SK-N-SH (cell line): ENCODE measurements around the gene SDHAF4. TPM values are rescaled to one million over a fixed set of nuclear protein-coding genes. Genes with fewer than 3 reads are reported as not detected.

Source experiments
- CTCF ChIA-PET: fragments of 300-600, 350-600 bp; formaldehyde crosslinking; extraction: SDS; loops from one replicate; lab custom pipeline; 2021; lab: Yijun Ruan, JAX
- POLR2A ChIA-PET: fragments of 350-600 bp; sonication (Branson Sonifier 250); formaldehyde crosslinking; extraction: SDS; loops from one replicate; lab custom pipeline; 2020; ENCODE audit warnings: antibody characterized with exemption, inconsistent platforms; lab: Yijun Ruan, JAX
- DNase-seq: peaks from one replicate; pipeline ENCODE4 v3.0.0; 2012
- H2AFZ ChIP-seq: fragments of 200-600 bp; sonication (generic); 2 replicates; pipeline ENCODE4 v1.8.1; 2016; ENCODE audit warnings: antibody characterized with exemption, mild to moderate bottlenecking, low read depth
- H3F3A ChIP-seq: fragments of 200-600 bp; sonication (generic); replicated peaks from 2 replicates; pipeline ENCODE3; 2016; ENCODE audit warnings: antibody characterized with exemption, mild to moderate bottlenecking; ENCODE audit not compliant: insufficient read depth
- H3K27ac ChIP-seq, 2 experiments: fragments of 200-500 bp in 1 of 2; fragments of 200-600 bp in 1 of 2; sonication (Bioruptor generic) in 1 of 2; sonication (generic), shearing (Covaris generic) in 1 of 2; 2 replicates each; pipeline versions ENCODE4 v1.5.1 to v1.6.1; 2014 to 2016; ENCODE audit warnings: low read depth in 2 of 2, inconsistent platforms in 1 of 2, low read length in 1 of 2, mild to moderate bottlenecking in 1 of 2, mixed read lengths in 1 of 2
- H3K27me3 ChIP-seq: fragments of 200-600 bp; sonication (generic), shearing (Covaris generic); 2 replicates; pipeline ENCODE4 v1.6.1; 2016; ENCODE audit warnings: mixed run types; ENCODE audit not compliant: insufficient read depth
- H3K36me3 ChIP-seq, 2 experiments: fragments of 200-500 bp in 1 of 2; fragments of 200-600 bp in 1 of 2; sonication (Bioruptor generic) in 1 of 2; sonication (generic) in 1 of 2; replicated peaks in 1 of 2; 2 replicates each; pipeline versions ENCODE3 to v1.5.1; 2014 to 2016; ENCODE audit warnings: low read length in 1 of 2, mild to moderate bottlenecking in 1 of 2; ENCODE audit not compliant: insufficient read depth in 2 of 2, control insufficient read depth in 1 of 2
- H3K4me1 ChIP-seq, 2 experiments: fragments of 200-500 bp in 1 of 2; fragments of 200-600 bp in 1 of 2; sonication (Bioruptor generic) in 1 of 2; sonication (generic), shearing (Covaris generic) in 1 of 2; 2 replicates each; pipeline versions ENCODE4 v1.5.1 to v1.6.1; 2014 to 2016; ENCODE audit warnings: low read depth in 1 of 2, low read length in 1 of 2, mixed run types in 1 of 2; ENCODE audit not compliant: insufficient read depth in 2 of 2, control insufficient read depth in 1 of 2
- H3K4me2 ChIP-seq: fragments of 200-600 bp; sonication (generic), shearing (Covaris generic); 2 replicates; pipeline ENCODE4 v1.6.1; 2017; ENCODE audit warnings: mixed run types
- H3K4me3 ChIP-seq, 2 experiments: fragments of 200-500 bp in 1 of 2; fragments of 200-600 bp in 1 of 2; sonication (Bioruptor generic) in 1 of 2; sonication (generic), shearing (Covaris generic) in 1 of 2; 2 replicates each; pipeline versions ENCODE4 v1.5.1 to v1.8.1; 2014 to 2016; ENCODE audit warnings: low read depth in 2 of 2, inconsistent platforms in 1 of 2, low read length in 1 of 2, mild to moderate bottlenecking in 1 of 2, mixed read lengths in 1 of 2, moderate library complexity in 1 of 2
- H3K79me2 ChIP-seq: fragments of 200-600 bp; sonication (generic); 2 replicates; pipeline ENCODE4 v1.8.1; 2017; ENCODE audit warnings: mild to moderate bottlenecking; ENCODE audit not compliant: insufficient read depth
- H3K9ac ChIP-seq: fragments of 200-600 bp; sonication (generic); 2 replicates; pipeline ENCODE4 v1.6.1; 2017; ENCODE audit warnings: mixed run types
- H3K9me2 ChIP-seq: fragments of 200-600 bp; sonication (generic); 2 replicates; pipeline ENCODE4 v1.6.1; 2017; ENCODE audit warnings: mixed run types
- H3K9me3 ChIP-seq: fragments of 200-600 bp; sonication (generic); 2 replicates; pipeline ENCODE4 v1.6.1; 2017; ENCODE audit warnings: mixed run types, mild to moderate bottlenecking, moderate library complexity
- H4K20me1 ChIP-seq: fragments of 200-600 bp; sonication (generic); 2 replicates; pipeline ENCODE4 v1.6.1; 2017; ENCODE audit warnings: mild to moderate bottlenecking, mixed run types; ENCODE audit not compliant: insufficient read depth
- CHD2 ChIP-seq: fragments of 150-350 bp; IDR thresholded peaks from 2 replicates; pipeline ENCODE4 v1.6.1; 2018; ENCODE audit warnings: low read length; ENCODE audit not compliant: partially characterized antibody
- ELF1 ChIP-seq: IDR thresholded peaks from 2 replicates; pipeline ENCODE4 v1.4.0; 2012
- EP300 ChIP-seq, 2 experiments: IDR thresholded peaks; 2 replicates each; pipeline versions ENCODE4 v1.4.0 to v1.6.1; 2012; ENCODE audit warnings: borderline replicate concordance in 1 of 2, low read depth in 1 of 2, low read length in 1 of 2
- EZH2phosphoT487 ChIP-seq: fragments of 200-600 bp; sonication (generic); IDR thresholded peaks from 2 replicates; pipeline ENCODE4 v1.6.1; 2017; ENCODE audit warnings: low read depth, mixed run types, mild to moderate bottlenecking, antibody characterized with exemption, moderate library complexity, borderline replicate concordance
- FOXJ3 ChIP-seq: sonication (generic); formaldehyde crosslinking; IDR thresholded peaks from 2 replicates; pipeline ENCODE4 v1.5.1; 2020; ENCODE audit warnings: mild to moderate bottlenecking, missing genetic modification reagents
- GABPA ChIP-seq: IDR thresholded peaks from 2 replicates; pipeline ENCODE4 v1.4.0; 2012; ENCODE audit warnings: low read depth, mild to moderate bottlenecking
- JUND ChIP-seq: IDR thresholded peaks from 2 replicates; pipeline ENCODE4 v1.4.0; 2012
- NFIC ChIP-seq: IDR thresholded peaks from 2 replicates; pipeline ENCODE4 v1.4.0; 2012; ENCODE audit warnings: borderline replicate concordance
- POLR2AphosphoS5 ChIP-seq: IDR thresholded peaks from 2 replicates; pipeline ENCODE4 v1.6.1; 2012; ENCODE audit warnings: low read depth, low read length
- RAD21 ChIP-seq: IDR thresholded peaks from 2 replicates; pipeline ENCODE4 v1.6.1; 2012; ENCODE audit warnings: mild to moderate bottlenecking, low read length
- SIN3A ChIP-seq: IDR thresholded peaks from 2 replicates; pipeline ENCODE4 v1.6.1; 2012; ENCODE audit warnings: low read depth, mild to moderate bottlenecking, low read length, moderate library complexity, borderline replicate concordance
- SMC3 ChIP-seq: IDR thresholded peaks from 2 replicates; pipeline ENCODE4 v1.6.1; 2012; ENCODE audit warnings: low read depth, low read length, improper control_type of control experiment
- TAF1 ChIP-seq: IDR thresholded peaks from 2 replicates; pipeline ENCODE4 v1.6.1; 2012; ENCODE audit warnings: low read depth, mild to moderate bottlenecking, low read length, moderate library complexity, borderline replicate concordance
- TEAD4 ChIP-seq: IDR thresholded peaks from 2 replicates; pipeline ENCODE4 v1.4.0; 2012; ENCODE audit warnings: mild to moderate bottlenecking, borderline replicate concordance; ENCODE audit not compliant: insufficient read depth
- YY1 ChIP-seq: IDR thresholded peaks from 2 replicates; pipeline ENCODE4 v1.4.0; 2012; ENCODE audit warnings: low read depth, mild to moderate bottlenecking
- WGBS: methylation state at CpG from one replicate; pipeline ENCODE4 v1.1.6; 2017; ENCODE audit warnings: low lambda C conversion rate; 5-methylcytosine and 5-hydroxymethylcytosine counted together
- polyA plus RNA-seq, 3 experiments: library from polyadenylated mRNA; depleted of rRNA; stranded (reverse); fragments of >200 nt; gene quantifications; 2 replicates each; pipeline ENCODE4 v1.2.3, GENCODE V29; 2012
- TF ChIP-seq, protein P1 (sequence below): IDR thresholded peaks from 2 replicates; pipeline ENCODE4 v1.6.1; 2012; ENCODE audit warnings: mild to moderate bottlenecking, low read depth, low read length, moderate library complexity
- TF ChIP-seq, protein P2 (sequence below): IDR thresholded peaks from 2 replicates; pipeline ENCODE4 v1.4.0; 2012; ENCODE audit warnings: low read depth, borderline replicate concordance
- TF ChIP-seq, protein P3 (sequence below): IDR thresholded peaks from 2 replicates; pipeline ENCODE4 v1.4.0; 2012; ENCODE audit warnings: low read depth
- TF ChIP-seq, protein P4 (sequence below): fragments of 200-600 bp; sonication (generic); IDR thresholded peaks from 2 replicates; pipeline ENCODE4 v1.6.1; 2017; ENCODE audit warnings: antibody characterized with exemption, mild to moderate bottlenecking, moderate library complexity
- TF ChIP-seq, protein P5 (sequence below): fragments of 150-350 bp; IDR thresholded peaks from 2 replicates; pipeline ENCODE4 v1.6.1; 2017; ENCODE audit warnings: antibody characterized with exemption, low read length, low read depth, borderline replicate concordance

The SDHAF4 gene
- polyA plus RNA-seq, 1 of the 3 experiments (the other 2 are of a cell fraction), result 8.6 TPM

DNA sequence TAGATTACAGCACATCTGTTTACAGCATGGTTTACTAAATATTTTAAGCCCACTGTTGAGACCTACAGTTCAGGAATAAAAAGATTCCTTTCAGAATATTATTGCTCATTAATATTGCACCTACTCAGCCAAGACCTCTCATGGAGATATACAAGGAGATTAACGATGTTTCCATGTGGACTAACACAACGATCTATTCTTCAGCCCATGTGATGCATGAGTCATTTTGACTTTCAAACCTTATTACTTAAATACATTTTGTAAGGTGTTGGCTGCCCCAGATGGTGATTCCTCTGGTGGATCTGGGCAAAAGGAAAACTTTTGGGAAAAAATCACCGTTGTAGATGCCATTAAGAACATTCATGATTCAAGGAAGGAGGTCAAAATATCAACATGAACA is 48.0 kb upstream of the SDHAF4 start:
- TF ChIP-seq GABPA (no peak), JUND (no peak), CHD2 (no peak), FOXJ3 (CRISPR knock-in tag) (no peak), TEAD4 (no peak)
- CTCF ChIA-PET, result interaction anchor here (0.6 to 1.4 kb wide), 2 partner anchors 168 to 366 kb away, joined by 3 to 4 read pairs; no protein-coding TSS in a partner anchor
- 86% methylated on average over 3 of the region's 3 CpGs for WGBS
- no peak overlapping the region for H2AFZ ChIP-seq
- POLR2A ChIA-PET, result interaction anchor here (0.6 kb wide), 1 partner anchor 26 kb away, joined by 4 read pairs; no protein-coding TSS in a partner anchor
- no peaks in the 10 kb centered on the region for H4K20me1 ChIP-seq
- peaks cover 0 to 5% of the 10 kb centered on the region in 2 experiments for H3K36me3 ChIP-seq
- no peak overlapping the region for H3K4me2 ChIP-seq
- no peak overlapping the region for H3K4me3 ChIP-seq
- H3K9me3 ChIP-seq, result no peaks in the 10 kb centered on the region
- H3K27me3 ChIP-seq, result no peaks in the 10 kb centered on the region
- no peaks in the 10 kb centered on the region for H3K4me1 ChIP-seq
- no peak overlapping the region for H3K27ac ChIP-seq
- H3K9ac ChIP-seq, result no peak overlapping the region
- H3K9me2 ChIP-seq, result no peaks in the 10 kb centered on the region
- DNase-seq, result no peak
- no peaks in the 10 kb centered on the region for H3F3A ChIP-seq
- H3K79me2 ChIP-seq, result no peaks in the 10 kb centered on the region

DNA sequence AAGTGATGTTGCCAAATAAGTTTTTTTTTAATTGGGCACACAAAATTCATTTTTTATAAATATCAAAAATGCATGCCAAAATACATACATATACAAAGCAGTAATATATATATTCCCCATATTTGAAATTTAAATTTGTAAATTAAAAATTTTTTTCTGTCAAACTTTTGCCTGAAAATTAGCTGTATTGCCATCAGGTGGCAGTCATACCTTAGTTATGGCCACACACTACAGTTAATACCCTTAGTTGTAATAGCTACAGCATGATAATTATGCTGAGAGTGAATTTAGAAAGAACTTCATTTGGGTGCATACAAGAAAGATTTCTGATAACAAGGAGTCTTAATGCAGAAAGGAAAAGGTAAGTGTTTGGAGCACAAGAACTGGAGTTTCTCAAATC is 46.2 kb upstream of the SDHAF4 start:
- Histone ChIP-seq H3K79me2 (no peaks in the 10 kb centered on the region), H3K27ac (no peak overlapping the region), H3K9ac (no peak overlapping the region), H2AFZ (no peak overlapping the region), H3K4me3 (no peak overlapping the region), H4K20me1 (no peaks in the 10 kb centered on the region), H3K9me3 (no peaks in the 10 kb centered on the region), H3K4me1 (no peaks in the 10 kb centered on the region), H3F3A (no peaks in the 10 kb centered on the region), H3K9me2 (no peaks in the 10 kb centered on the region), H3K27me3 (no peaks in the 10 kb centered on the region), H3K4me2 (no peak overlapping the region), H3K36me3 (peaks cover 0 to 4% of the 10 kb centered on the region in 2 experiments)
- POLR2A ChIA-PET, result no interaction called here
- CTCF ChIA-PET, result interaction anchor here (0.5 to 2.6 kb wide), 20 partner anchors 10 to 436 kb away, joined by 3 to 23 read pairs (median 4); partner anchors contain the start of genes B3GAT2 and SDHAF4
- DNase-seq, result peak; percentile 9
- TF ChIP-seq SIN3A (no peak), NFIC (no peak), RAD21 (peak; percentile 71), SMC3 (peak; percentile 28; the same call in 1 of the 2 replicates), POLR2AphosphoS5 (no peak), EZH2phosphoT487 (no peak), JUND (no peak), YY1 (no peak), TAF1 (no peak), EP300 (IDR thresholded peaks at IDR 0.05; ENCODE audit: borderline replicate concordance in 1 of 2, low read depth in 1 of 2, low read length in 1 of 2) (no peak), ELF1 (no peak)
- TF ChIP-seq, protein P1, sequence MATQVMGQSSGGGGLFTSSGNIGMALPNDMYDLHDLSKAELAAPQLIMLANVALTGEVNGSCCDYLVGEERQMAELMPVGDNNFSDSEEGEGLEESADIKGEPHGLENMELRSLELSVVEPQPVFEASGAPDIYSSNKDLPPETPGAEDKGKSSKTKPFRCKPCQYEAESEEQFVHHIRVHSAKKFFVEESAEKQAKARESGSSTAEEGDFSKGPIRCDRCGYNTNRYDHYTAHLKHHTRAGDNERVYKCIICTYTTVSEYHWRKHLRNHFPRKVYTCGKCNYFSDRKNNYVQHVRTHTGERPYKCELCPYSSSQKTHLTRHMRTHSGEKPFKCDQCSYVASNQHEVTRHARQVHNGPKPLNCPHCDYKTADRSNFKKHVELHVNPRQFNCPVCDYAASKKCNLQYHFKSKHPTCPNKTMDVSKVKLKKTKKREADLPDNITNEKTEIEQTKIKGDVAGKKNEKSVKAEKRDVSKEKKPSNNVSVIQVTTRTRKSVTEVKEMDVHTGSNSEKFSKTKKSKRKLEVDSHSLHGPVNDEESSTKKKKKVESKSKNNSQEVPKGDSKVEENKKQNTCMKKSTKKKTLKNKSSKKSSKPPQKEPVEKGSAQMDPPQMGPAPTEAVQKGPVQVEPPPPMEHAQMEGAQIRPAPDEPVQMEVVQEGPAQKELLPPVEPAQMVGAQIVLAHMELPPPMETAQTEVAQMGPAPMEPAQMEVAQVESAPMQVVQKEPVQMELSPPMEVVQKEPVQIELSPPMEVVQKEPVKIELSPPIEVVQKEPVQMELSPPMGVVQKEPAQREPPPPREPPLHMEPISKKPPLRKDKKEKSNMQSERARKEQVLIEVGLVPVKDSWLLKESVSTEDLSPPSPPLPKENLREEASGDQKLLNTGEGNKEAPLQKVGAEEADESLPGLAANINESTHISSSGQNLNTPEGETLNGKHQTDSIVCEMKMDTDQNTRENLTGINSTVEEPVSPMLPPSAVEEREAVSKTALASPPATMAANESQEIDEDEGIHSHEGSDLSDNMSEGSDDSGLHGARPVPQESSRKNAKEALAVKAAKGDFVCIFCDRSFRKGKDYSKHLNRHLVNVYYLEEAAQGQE, result no peak
- TF ChIP-seq, protein P2, sequence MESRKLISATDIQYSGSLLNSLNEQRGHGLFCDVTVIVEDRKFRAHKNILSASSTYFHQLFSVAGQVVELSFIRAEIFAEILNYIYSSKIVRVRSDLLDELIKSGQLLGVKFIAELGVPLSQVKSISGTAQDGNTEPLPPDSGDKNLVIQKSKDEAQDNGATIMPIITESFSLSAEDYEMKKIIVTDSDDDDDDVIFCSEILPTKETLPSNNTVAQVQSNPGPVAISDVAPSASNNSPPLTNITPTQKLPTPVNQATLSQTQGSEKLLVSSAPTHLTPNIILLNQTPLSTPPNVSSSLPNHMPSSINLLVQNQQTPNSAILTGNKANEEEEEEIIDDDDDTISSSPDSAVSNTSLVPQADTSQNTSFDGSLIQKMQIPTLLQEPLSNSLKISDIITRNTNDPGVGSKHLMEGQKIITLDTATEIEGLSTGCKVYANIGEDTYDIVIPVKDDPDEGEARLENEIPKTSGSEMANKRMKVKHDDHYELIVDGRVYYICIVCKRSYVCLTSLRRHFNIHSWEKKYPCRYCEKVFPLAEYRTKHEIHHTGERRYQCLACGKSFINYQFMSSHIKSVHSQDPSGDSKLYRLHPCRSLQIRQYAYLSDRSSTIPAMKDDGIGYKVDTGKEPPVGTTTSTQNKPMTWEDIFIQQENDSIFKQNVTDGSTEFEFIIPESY, result no peak
- TF ChIP-seq, protein P3, sequence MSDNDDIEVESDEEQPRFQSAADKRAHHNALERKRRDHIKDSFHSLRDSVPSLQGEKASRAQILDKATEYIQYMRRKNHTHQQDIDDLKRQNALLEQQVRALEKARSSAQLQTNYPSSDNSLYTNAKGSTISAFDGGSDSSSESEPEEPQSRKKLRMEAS, result no peak
- TF ChIP-seq, protein P4, sequence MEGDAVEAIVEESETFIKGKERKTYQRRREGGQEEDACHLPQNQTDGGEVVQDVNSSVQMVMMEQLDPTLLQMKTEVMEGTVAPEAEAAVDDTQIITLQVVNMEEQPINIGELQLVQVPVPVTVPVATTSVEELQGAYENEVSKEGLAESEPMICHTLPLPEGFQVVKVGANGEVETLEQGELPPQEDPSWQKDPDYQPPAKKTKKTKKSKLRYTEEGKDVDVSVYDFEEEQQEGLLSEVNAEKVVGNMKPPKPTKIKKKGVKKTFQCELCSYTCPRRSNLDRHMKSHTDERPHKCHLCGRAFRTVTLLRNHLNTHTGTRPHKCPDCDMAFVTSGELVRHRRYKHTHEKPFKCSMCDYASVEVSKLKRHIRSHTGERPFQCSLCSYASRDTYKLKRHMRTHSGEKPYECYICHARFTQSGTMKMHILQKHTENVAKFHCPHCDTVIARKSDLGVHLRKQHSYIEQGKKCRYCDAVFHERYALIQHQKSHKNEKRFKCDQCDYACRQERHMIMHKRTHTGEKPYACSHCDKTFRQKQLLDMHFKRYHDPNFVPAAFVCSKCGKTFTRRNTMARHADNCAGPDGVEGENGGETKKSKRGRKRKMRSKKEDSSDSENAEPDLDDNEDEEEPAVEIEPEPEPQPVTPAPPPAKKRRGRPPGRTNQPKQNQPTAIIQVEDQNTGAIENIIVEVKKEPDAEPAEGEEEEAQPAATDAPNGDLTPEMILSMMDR, result peak; percentile 53
- TF ChIP-seq, protein P5, sequence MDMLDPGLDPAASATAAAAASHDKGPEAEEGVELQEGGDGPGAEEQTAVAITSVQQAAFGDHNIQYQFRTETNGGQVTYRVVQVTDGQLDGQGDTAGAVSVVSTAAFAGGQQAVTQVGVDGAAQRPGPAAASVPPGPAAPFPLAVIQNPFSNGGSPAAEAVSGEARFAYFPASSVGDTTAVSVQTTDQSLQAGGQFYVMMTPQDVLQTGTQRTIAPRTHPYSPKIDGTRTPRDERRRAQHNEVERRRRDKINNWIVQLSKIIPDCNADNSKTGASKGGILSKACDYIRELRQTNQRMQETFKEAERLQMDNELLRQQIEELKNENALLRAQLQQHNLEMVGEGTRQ, result no peak
